Pancreas (tissue), 10 donors: ENCODE data around the gene NANOS3. TPM values are rescaled to one million over a fixed set of nuclear protein-coding genes. Genes with fewer than 3 reads are reported as not detected.

ENCODE experiments used
- ATAC-seq, 4 donors: fragments of 200-7000 bp; cut with Tn5 transposase; one replicate each; pipeline versions ENCODE4 v1.8.0 to v1.9.1; 2020; ENCODE audit warnings: mild to moderate bottlenecking in 4 of 4, moderate library complexity in 4 of 4
- DNase-seq, 6 donors: peaks; one replicate each; pipeline ENCODE4 v3.0.0-alpha.2; 2020
- FAIRE-seq: peaks from 2 replicates; lab custom pipeline; 2012; peaks lifted over from hg19 to GRCh38; lab: Jason Lieb, UNC
- H3K27ac ChIP-seq, 4 donors: fragments of 200-600 bp; sonication (generic); 1 replicate in 3 of 4; 2 replicates in 1 of 4; pipeline versions ENCODE4 v1.5.0 to v1.8.0; 2020
- H3K27me3 ChIP-seq, 4 donors: fragments of 200-600 bp; one replicate each; pipeline ENCODE4 v1.8.0; 2021
- H3K36me3 ChIP-seq, 3 donors: fragments of 200-600 bp; sonication (generic) in 1 of 3; one replicate each; pipeline versions ENCODE4 v1.5.0 to v1.8.0; 2020 to 2021
- H3K4me1 ChIP-seq, 3 donors: fragments of 200-600 bp; one replicate each; pipeline ENCODE4 v1.8.0; 2021
- H3K4me3 ChIP-seq, 4 donors: fragments of 200-600 bp; sonication (generic) in 2 of 4; one replicate each; pipeline versions ENCODE4 v1.5.0 to v1.8.0; 2020 to 2021
- H3K9me3 ChIP-seq, 4 donors: fragments of 200-600 bp; one replicate each; pipeline ENCODE4 v1.8.0; 2021
- CTCF ChIP-seq, 4 donors: fragments of 200-600 bp; sonication (generic) in 3 of 4; IDR thresholded peaks; one replicate each; pipeline versions ENCODE4 v1.5.0 to v1.8.0; 2021; ENCODE audit warnings: antibody characterized with exemption in 4 of 4
- WGBS, 2 donors: extraction: QIAGEN DNeasy Blood & Tissue Kit; methylation state at CpG; one replicate each; pipeline ENCODE4 v1.1.7; 2013; 5-methylcytosine and 5-hydroxymethylcytosine counted together
- intact Hi-C, 3 donors: fragments of 100-400 bp; cut with DNase I; formaldehyde crosslinking; loops; one replicate each; pipeline versions ENCODE4 v1.11.1 to v1.14.2; 2022
- polyA plus RNA-seq, 2 donors: library from polyadenylated mRNA; stranded (reverse); fragments of 200-250 nt; gene quantifications; one replicate each; pipeline ENCODE4 v1.2.3, GENCODE V29; 2013
- total RNA-seq, 6 donors: library from RNA; stranded (reverse); fragmentation: NEBNext Ultra II Directional in 4 of 6; extraction: Animal tissue kit (Norgen Biotek cat#: 25700) in 4 of 6; gene quantifications; one replicate each; pipeline versions ENCODE4 v1.2.1 to v1.2.4, GENCODE V29; 2021 to 2023
- donor health status: healthy with polysubstance abuse.
- donor health status: DM: no; HTN: no; CAD: no; lungs with moderate emphysema.
- donor health status: DM: no; HTN: no; CAD: no.
- donor health status: control.
- donor health status: control.
- donor health status: Bipolar disorder and iron deficiency.
- donor health status: DM: yes; HTN: yes; CAD: no.
- donor health status: DM: no; HTN: no; CAD: no.
- donor health status: DM: no; HTN: no; CAD: no.
- donor health status: DM: yes; HTN: yes; CAD: no.

NANOS3 gene
- total and polyA plus RNA-seq, 8 donors, result 0.39 to 3.1 (median 0.72) TPM; not detected in 2

- TF ChIP-seq CTCF (IDR thresholded peaks at IDR 0.05), result no peak
- 3 to 4% methylated on average over 79 to 86 of the region's 86 CpGs for WGBS, 2 donors
- H3K27ac ChIP-seq, result peak within 1 kb of the TSS; percentile 69 to 80 (median 74)
- DNase-seq (peak; percentile 94 to 99 (median 97)), FAIRE-seq (no peak), ATAC-seq (peak; percentile 97 to 99 (median 98))
- H3K4me1 ChIP-seq, result peaks cover 5 to 20% (median 15%) of the 10 kb centered on the region in 3 donors
- peaks cover 0 to 7% (median 0%) of the 10 kb centered on the region in 3 donors for H3K36me3 ChIP-seq
- H3K4me3 ChIP-seq, result peak within 1 kb of the TSS; percentile 62 to 91 (median 82)
- intact Hi-C loops, result no loop called here
- H3K27me3 ChIP-seq, result no peaks in the 10 kb centered on the region
- no peaks in the 10 kb centered on the region for H3K9me3 ChIP-seq
These were observed 28.9 kb downstream of the NANOS3 start, which contains the start of the genes BRME1 and CC2D1A for GRCh38 chr19:13905634-13906520. Gene BRME1 (minus strand): TSS chr19:13906117. CDS start chr19:13904892, 1,225 bp downstream. Gene CC2D1A (plus strand): TSS chr19:13906201. CDS start chr19:13906442, 241 bp downstream.

DNA sequence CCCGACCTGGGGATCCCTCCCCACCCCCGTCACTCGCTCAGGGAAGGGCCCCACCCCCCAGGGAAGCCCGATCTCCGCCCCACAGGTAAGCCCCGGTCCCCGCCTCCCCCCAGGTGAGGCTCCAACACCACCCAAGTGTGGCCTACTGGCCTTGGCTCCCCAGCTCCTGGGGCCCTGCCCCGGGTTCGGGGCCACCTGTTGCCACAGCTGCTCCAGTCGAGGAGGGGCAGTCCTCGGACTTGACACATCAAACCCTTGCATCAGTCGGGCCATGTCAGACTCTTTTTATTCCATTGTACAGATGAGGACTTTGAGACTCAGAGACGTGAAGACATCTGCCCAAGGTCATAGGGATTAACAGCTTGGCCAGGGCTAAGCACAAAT lies 29.6 kb downstream of the NANOS3 start:
- H3K27me3 ChIP-seq, result no peaks in the 10 kb centered on the region
- peak; percentile 66 to 86 (median 72) for DNase-seq
- no peaks in the 10 kb centered on the region for H3K9me3 ChIP-seq
- WGBS, 2 donors, result 0 to 2% methylated on average over 9 to 13 of the region's 13 CpGs
- FAIRE-seq, result no peak
- ATAC-seq, result peak; percentile 58 to 77 (median 72)
- H3K27ac ChIP-seq, result peak overlapping the region; percentile 69 to 80 (median 74)
- intact Hi-C loops, result no loop called here
- H3K4me3 ChIP-seq, result peak overlapping the region; percentile 62 to 91 (median 82)
- peaks cover 0 to 14% (median 0%) of the 10 kb centered on the region in 3 donors for H3K36me3 ChIP-seq
- no peak for TF ChIP-seq CTCF (IDR thresholded peaks at IDR 0.05)
- peaks cover 5 to 20% (median 15%) of the 10 kb centered on the region in 3 donors for H3K4me1 ChIP-seq

DNA sequence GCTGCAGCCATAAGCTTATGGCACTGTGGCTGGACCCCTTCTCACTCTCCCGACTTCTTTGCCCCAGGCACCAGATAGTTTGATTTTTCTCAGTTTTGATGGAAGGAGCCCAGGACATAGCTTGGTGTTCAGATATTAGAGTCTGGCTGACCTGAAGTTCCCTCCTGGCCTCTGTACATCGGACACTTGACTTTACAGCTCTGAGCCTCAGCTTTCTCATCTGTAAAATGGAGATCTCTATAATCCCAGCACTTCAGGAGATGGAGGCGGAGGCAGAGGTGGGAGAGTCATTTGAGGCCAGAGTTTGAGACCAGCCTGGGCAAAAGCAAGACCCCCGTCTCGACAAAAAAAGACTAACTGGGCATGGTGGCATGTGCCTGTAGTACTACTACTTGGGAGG lies 30.0 kb downstream of the NANOS3 start:
- H3K36me3 ChIP-seq, result peaks cover 0 to 17% (median 0%) of the 10 kb centered on the region in 3 donors
- H3K4me3 ChIP-seq, result peak overlapping the region; percentile 62 to 91 (median 82)
- WGBS, 2 donors, result 75 to 89% methylated on average over 5 of the region's 5 CpGs
- no peak for TF ChIP-seq CTCF (IDR thresholded peaks at IDR 0.05)
- H3K27me3 ChIP-seq, result no peaks in the 10 kb centered on the region
- intact Hi-C loops, result no loop called here
- peaks cover 5 to 20% (median 15%) of the 10 kb centered on the region in 3 donors for H3K4me1 ChIP-seq
- DNase-seq, result no peak
- no peak for ATAC-seq
- no peaks in the 10 kb centered on the region for H3K9me3 ChIP-seq
- H3K27ac ChIP-seq, result peak overlapping the region in 1 of 4 donors; percentile 80
- no peak for FAIRE-seq

DNA sequence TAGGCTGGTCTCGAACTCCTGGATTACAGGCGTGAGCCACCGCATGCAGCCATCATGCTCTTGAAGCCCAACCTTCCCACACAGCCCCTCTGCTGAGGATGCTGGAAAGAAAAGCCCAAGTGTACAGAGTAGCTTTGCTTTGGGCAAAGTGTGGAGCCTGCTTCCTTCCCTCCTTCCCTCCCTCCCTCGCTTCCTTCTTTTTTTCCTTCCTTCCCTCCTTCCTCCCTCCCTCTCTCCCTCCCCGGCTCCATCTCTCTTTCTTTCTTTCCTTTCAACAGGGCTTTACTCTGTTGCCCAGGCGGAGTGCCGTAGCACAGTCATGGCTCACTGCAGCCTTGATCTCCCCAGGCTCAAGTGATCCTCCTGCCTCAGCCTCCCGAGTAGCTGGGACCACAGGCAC lies 31.7 kb downstream of the NANOS3 start:
- no peak for ATAC-seq
- intact Hi-C loops, result no loop called here
- H3K36me3 ChIP-seq, result peaks cover 3 to 34% (median 10%) of the 10 kb centered on the region in 3 donors
- H3K27me3 ChIP-seq, result no peaks in the 10 kb centered on the region
- WGBS, 2 donors, result 90 to 91% methylated on average over 8 of the region's 8 CpGs
- no peak for FAIRE-seq
- no peak overlapping the region for H3K4me3 ChIP-seq
- no peak for TF ChIP-seq CTCF (IDR thresholded peaks at IDR 0.05)
- H3K27ac ChIP-seq, result no peak overlapping the region
- peaks cover 5 to 20% (median 15%) of the 10 kb centered on the region in 3 donors for H3K4me1 ChIP-seq
- DNase-seq, result no peak
- H3K9me3 ChIP-seq, result no peaks in the 10 kb centered on the region
